ENCODE data around the gene SOCS2.
"Not testable (repeated sequence)": the region's sequence is repeated elsewhere in the genome, so short reads cannot be mapped to it uniquely, and the experiment has no call there.

Gene SOCS2

GRCh38 chr12:93594766-93595311 lies 22.4 kb downstream of the SOCS2 start:
- no peak for DNase-seq

DNA sequence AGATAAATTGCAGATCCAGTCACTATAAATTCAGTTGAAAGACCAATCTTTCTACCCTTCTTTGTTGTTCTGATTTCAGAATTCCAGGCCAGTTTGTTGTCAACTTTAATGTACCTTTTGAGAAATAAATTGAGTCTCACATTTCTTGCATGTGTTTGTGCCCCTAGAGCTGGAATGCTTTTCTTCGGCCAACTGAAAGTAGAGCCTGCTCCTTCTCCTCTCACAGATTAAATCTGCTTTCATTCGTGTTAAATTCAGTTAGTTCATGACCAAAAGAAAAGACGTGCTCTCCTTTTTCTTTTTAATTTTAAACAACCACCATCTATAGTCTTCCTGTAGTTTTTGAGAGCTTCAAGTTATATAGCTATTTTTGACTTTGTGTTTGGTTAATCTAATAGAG lies 22.9 kb downstream of the SOCS2 start:
- no peak for DNase-seq

DNA sequence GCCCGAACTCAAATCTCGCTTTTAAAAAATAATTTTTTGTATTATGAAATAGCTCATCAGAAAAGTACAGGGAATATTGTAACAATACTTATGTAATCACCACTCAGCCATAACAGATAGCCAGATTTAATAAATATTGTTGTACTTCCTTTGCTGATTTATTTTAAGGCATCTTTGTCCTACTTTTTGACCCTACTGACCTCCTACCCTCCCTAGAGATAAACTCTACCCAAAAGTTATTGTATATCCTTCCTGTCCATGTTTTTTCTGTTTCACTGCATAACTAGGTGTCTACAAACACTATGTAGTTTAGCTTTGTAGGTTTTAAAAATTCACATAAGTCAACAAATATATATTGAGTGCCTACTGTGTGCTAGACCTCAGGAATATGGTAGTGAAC lies 25.1 kb downstream of the SOCS2 start:
- DNase-seq: no peak

GRCh38 chr12:93599192-93599591 lies 26.7 kb downstream of the SOCS2 start:
- no peak for DNase-seq

GRCh38 chr12:93601591-93601990 lies 29.1 kb downstream of the SOCS2 start:
- no peak for DNase-seq

- DNase-seq: no peak
These were observed 30.6 kb downstream of the SOCS2 start for GRCh38 chr12:93602897-93603668.

DNA sequence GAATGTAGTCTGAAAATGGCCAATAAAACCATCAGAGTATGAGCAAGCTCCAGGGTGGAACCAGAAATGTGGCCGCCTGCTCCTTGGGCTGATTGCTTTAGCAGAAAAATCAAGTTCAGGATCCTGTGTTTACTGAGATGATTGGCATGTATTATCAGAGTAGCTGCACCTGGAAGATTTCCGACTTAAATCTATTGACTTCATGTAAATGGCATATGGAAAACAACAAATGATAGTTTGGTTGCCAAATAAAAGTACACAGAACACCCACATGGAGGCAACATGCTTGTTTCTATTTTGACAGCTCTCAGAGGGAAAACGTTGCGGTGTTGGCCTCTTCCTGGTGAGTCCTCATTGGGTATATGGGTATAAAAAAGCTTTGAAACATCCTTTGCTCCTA lies 31.3 kb downstream of the SOCS2 start:
- no peak for DNase-seq

DNA sequence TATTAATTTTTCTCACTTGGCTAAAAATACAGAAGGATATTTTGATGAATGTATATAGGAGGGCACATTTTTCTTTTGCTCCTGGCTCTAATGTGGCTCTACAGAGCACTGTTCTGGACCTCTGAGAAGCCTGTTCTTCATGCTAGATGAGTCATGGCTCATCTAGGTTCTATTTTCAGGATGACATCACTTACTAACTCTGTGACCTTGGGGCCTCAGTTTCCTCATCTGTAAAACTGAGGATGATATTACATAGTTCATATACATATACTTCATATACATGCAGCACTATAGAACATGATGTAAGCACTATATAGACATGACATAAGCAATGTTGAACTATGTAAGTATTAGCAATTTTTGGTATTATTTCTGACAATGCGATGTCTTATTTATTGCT lies 35.8 kb downstream of the SOCS2 start:
- DNase-seq: no peak

DNA sequence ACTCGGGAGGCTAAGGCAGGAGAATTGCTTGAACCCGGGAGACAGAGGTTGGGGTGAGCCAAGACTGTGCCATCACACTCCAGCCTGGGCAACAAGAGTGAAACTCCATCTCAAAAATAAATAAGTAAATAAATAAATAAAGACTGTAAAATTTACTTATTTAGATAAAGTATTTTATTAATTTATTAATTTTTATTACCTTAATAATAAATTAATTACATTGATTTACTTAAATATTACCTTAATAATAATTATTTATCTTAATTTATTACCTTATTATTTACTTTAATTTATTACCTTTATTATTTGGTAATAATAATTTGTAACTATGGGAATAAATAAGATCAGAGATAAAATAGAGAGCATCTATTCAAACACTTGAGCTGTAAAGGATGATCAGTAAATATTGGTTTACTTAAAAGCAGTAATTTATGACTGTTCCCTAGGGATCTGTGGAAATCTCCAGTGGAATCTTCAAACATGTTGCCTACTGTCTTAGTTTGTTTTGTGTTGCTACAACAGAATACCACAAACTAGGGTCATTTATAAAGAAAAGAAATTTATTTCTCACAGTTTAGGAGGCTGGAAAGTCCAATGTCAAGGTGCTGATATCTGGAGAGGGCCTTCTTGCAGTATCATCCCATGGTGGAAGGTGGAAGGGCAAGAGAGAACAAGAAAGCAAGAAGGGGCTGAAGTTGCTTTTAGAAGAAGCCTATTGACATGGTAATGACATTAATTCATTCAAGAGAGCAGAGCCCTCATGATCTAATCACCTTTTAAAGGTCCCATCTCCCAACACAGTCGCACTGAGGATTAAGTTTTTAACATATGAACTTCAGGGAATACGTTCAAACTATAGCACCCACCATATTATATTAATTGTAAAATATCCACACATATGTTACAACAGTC lies 37.1 kb downstream of the SOCS2 start:
- no peak for DNase-seq

- DNase-seq: no peak
These were observed 40.3 kb downstream of the SOCS2 start for GRCh38 chr12:93612776-93613175.

GRCh38 chr12:93614917-93615596 lies 42.6 kb downstream of the SOCS2 start:
- no peak for DNase-seq

GRCh38 chr12:93616584-93617101 lies 44.2 kb downstream of the SOCS2 start:
- no peak for DNase-seq

GRCh38 chr12:93618891-93619410 lies 46.5 kb downstream of the SOCS2 start:
- DNase-seq: no peak

DNA sequence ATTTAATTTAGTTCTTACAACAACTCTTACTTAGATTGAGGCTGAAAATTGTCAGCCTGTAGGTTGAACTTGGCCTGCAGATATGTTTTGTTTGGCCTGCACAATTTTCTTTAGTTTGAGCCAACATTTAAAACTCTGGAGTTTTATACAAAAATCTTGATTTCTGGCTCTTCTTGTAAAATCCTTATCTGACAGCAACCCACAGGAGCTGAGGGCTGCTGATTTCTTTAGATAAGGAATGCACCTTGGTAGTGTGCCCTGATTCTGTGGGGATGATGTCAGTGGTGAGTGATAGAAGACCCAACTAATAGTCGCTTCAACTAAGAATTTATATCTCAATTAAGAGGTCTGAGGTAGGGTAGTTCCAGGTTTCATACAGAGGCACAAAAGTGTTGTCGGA lies 49.5 kb downstream of the SOCS2 start:
- DNase-seq: no peak

DNA sequence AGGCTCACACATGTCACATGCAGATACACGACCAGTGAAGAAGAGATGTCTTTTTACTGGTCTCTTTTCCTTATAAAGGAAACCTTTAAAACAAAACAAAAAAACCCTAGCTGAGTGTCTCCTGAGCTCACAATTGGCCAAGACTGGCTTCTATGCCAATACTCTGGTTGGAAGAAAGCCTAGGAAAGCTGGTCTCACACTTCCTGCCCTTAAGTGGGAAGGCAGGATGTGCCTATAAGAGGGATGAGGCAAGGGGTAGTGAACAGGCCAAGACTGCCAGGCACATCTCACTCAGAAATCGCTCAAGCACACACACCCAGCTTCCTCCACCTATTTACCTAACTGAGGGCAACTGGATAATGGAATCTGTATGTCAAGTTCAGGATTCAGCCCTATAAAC lies 50.0 kb downstream of the SOCS2 start:
- no peak for DNase-seq

- DNase-seq: no peak
These were observed 52.3 kb downstream of the SOCS2 start for GRCh38 chr12:93624595-93625294.

DNA sequence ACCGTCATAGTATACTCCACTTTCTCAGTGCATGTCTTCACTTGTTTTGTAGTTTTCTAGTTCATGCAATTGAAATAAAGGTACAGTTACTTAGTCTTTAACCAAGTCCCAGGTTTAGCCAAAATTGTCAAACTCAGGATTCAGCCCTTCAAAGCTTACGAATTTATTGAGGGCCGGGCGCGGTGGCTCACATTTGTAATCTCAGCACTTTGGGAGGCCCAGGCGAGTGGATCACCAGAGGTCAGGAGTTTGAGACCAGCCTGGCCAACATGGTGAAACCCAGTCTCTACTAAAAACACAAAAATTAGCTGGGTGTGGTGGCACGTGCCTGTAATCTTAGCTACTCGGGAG lies 52.8 kb downstream of the SOCS2 start:
- DNase-seq: not testable (repeated sequence)

DNA sequence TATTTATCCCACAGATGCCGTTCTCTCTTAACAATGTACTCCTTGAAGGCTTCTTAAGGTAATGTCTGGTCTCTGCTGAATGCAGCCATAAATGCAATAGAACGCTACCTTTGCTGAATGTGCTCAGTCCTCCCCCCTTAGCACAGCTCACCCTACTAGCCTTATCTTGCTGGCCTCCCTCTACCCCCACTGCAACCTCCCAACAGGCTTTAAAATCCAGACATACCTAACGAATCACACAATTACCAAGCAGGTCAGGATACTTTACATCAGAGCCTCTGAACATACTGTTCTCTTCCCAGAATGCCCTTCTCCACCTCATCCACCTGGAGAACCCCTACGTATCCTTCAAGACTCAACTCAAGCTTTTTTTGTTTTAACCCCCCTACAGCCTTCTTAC lies 53.7 kb downstream of the SOCS2 start:
- DNase-seq: no peak
